A673 (cell line): ENCODE data around the gene BRPF1. TPM values are rescaled to one million over a fixed set of nuclear protein-coding genes. Genes with fewer than 3 reads are reported as not detected.

Experiments used
- BruUV-seq: library from RNA; stranded (reverse); fragments of 400-500 nt; replicated peaks from 2 replicates; lab custom pipeline; 2021; lab: Mats Ljungman, UMichigan
- CTCF ChIA-PET: fragments of 300-600 bp; sonication (Branson Sonifier 250); formaldehyde crosslinking; loops from one replicate; lab custom pipeline; 2022; ENCODE audit warnings: antibody characterized with exemption; lab: Charles Lee
- POLR2A ChIA-PET: fragments of 300-600 bp; sonication (Branson Sonifier 250); formaldehyde crosslinking; loops from one replicate; lab custom pipeline; 2022; ENCODE audit warnings: antibody characterized with exemption; ENCODE audit not compliant: low non-redundant PET; lab: Charles Lee
- DNase-seq: peaks from one replicate; pipeline ENCODE4 v3.0.0-alpha.2; 2015; ENCODE audit warnings: low spot score
- H3K27ac ChIP-seq: fragments of 200-600 bp; sonication (generic); 2 replicates; pipeline ENCODE4 v1.5.1; 2016; ENCODE audit warnings: mixed run types, low read depth, mild to moderate bottlenecking, mixed read lengths, antibody characterized with exemption, low read length; ENCODE audit not compliant: poor library complexity, severe bottlenecking
- H3K27me3 ChIP-seq: fragments of 200-600 bp; sonication (generic); replicated peaks from 2 replicates; pipeline ENCODE4 v1.6.1; 2017; ENCODE audit warnings: mixed run types, low read depth, mild to moderate bottlenecking, mixed read lengths, antibody characterized with exemption, low read length; ENCODE audit not compliant: insufficient read depth, poor library complexity
- H3K36me3 ChIP-seq: fragments of 200-600 bp; sonication (generic); 2 replicates; pipeline ENCODE4 v1.6.1; 2016; ENCODE audit warnings: mixed run types, mild to moderate bottlenecking, mixed read lengths, antibody characterized with exemption, low read length; ENCODE audit not compliant: insufficient read depth, poor library complexity, severe bottlenecking
- H3K4me1 ChIP-seq: fragments of 200-600 bp; sonication (generic); 2 replicates; pipeline ENCODE4 v1.6.1; 2017; ENCODE audit warnings: mixed run types, mild to moderate bottlenecking, mixed read lengths, antibody characterized with exemption, low read length; ENCODE audit not compliant: insufficient read depth, poor library complexity, severe bottlenecking
- H3K4me3 ChIP-seq: fragments of 200-600 bp; sonication (generic); 2 replicates; pipeline ENCODE4 v1.5.1; 2016; ENCODE audit warnings: low read depth, mixed run types, mild to moderate bottlenecking, mixed read lengths, low read length; ENCODE audit not compliant: poor library complexity, severe bottlenecking
- H3K9me3 ChIP-seq: fragments of 200-600 bp; sonication (generic); 2 replicates; pipeline ENCODE4 v1.6.1; 2016; ENCODE audit warnings: mixed run types, low read depth, mild to moderate bottlenecking, mixed read lengths, antibody characterized with exemption, low read length; ENCODE audit not compliant: poor library complexity, severe bottlenecking
- EZH2 ChIP-seq: fragments of 200-600 bp; sonication (generic); IDR thresholded peaks from 2 replicates; pipeline ENCODE4 v1.6.1; 2017; ENCODE audit warnings: borderline replicate concordance, low read depth, mild to moderate bottlenecking, mixed read lengths, antibody characterized with exemption, low read length; ENCODE audit not compliant: poor library complexity, severe bottlenecking
- intact Hi-C: fragments of 100-400 bp; cut with micrococcal nuclease; formaldehyde crosslinking; loops from one replicate; pipeline ENCODE4 v1.10.0; 2022; ENCODE audit not compliant: unreplicated experiment
- total RNA-seq: library from RNA; stranded (reverse); gene quantifications from 2 replicates; pipeline ENCODE4 v1.2.3, GENCODE V29; 2021
- TF ChIP-seq, protein P1 (sequence below): fragments of 300-800, 200-600 bp; sonication (generic); conservative IDR thresholded peaks from 2 replicates; pipeline ENCODE4 v1.5.1; 2017; ENCODE audit warnings: low read depth, mild to moderate bottlenecking, antibody characterized with exemption, low read length, moderate library complexity, mixed read lengths

BRPF1 gene
- total RNA-seq, 1 experiment from 2014 or later, result 32.0 TPM

DNA sequence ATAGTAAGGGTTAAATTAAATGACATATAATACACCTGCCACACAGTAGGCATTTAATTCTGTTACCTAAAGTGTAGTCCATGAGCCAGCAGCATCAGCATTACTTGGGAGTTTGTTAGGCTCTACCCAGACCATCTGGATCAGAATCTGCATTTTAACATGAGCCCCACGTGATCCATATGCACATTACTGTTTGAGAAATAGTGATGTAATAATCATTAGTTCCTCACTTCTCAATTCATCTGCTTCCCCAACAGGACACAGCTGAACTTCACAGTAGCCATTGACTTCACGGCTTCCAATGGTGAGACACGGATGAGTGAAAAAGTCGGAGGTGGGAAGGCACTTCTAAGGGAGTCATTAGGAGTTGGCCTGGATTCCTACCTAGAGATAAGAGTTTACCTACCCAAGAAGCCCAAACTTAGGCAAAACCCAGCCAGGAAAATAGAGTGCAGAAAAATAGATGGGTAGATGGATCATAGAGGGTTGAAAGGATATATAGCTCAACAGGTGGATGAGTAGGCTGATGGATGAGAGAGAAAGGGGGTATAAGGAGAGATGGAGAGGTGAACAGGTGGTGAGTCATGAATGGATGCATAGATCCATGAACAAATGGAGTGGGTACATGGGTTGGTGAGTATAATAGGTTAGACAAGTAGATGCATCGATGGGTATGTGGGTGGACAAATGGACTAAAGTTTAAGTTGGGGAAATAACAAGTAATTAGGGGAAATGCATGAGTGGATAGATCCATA is 14.6 kb upstream of the BRPF1 start:
- intact Hi-C loops, result no loop called here
- Histone ChIP-seq H3K9me3 (no peaks in the 10 kb centered on the region), H3K4me3 (no peak overlapping the region), H3K27ac (no peak overlapping the region), H3K4me1 (no peaks in the 10 kb centered on the region), H3K36me3 (no peaks in the 10 kb centered on the region), H3K27me3 (peaks cover 36% of the 10 kb centered on the region)
- TF ChIP-seq EZH2, result no peak
- TF ChIP-seq, protein P1, sequence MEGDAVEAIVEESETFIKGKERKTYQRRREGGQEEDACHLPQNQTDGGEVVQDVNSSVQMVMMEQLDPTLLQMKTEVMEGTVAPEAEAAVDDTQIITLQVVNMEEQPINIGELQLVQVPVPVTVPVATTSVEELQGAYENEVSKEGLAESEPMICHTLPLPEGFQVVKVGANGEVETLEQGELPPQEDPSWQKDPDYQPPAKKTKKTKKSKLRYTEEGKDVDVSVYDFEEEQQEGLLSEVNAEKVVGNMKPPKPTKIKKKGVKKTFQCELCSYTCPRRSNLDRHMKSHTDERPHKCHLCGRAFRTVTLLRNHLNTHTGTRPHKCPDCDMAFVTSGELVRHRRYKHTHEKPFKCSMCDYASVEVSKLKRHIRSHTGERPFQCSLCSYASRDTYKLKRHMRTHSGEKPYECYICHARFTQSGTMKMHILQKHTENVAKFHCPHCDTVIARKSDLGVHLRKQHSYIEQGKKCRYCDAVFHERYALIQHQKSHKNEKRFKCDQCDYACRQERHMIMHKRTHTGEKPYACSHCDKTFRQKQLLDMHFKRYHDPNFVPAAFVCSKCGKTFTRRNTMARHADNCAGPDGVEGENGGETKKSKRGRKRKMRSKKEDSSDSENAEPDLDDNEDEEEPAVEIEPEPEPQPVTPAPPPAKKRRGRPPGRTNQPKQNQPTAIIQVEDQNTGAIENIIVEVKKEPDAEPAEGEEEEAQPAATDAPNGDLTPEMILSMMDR, result no peak
- ChIA-PET CTCF (interaction anchor here (0.7 kb wide), 1 partner anchor 364 kb away, joined by 3 read pairs; no protein-coding TSS in a partner anchor), POLR2A (no interaction called here)
- no peak for DNase-seq
- no TSS peak for BruUV-seq

- ChIA-PET POLR2A (no interaction called here), CTCF (no interaction called here)
- BruUV-seq, result no TSS peak
- H3K27me3 ChIP-seq, result peaks cover 30% of the 10 kb centered on the region
- no peak overlapping the region for H3K4me3 ChIP-seq
- no peak overlapping the region for H3K27ac ChIP-seq
- H3K9me3 ChIP-seq, result no peaks in the 10 kb centered on the region
- intact Hi-C loops, result no loop called here
- H3K36me3 ChIP-seq, result no peaks in the 10 kb centered on the region
- no peak for DNase-seq
- no peak for TF ChIP-seq EZH2
- TF ChIP-seq, protein P1, result no peak
- no peaks in the 10 kb centered on the region for H3K4me1 ChIP-seq
These were observed 14.0 kb upstream of the BRPF1 start for GRCh38 chr3:9717563-9717962.

GRCh38 chr3:9718118-9718517 is 13.4 kb upstream of the BRPF1 start:
- POLR2A ChIA-PET, result no interaction called here
- peaks cover 25% of the 10 kb centered on the region for H3K27me3 ChIP-seq
- TF ChIP-seq, protein P1, result no peak
- no peaks in the 10 kb centered on the region for H3K9me3 ChIP-seq
- intact Hi-C loops, result no loop called here
- no peaks in the 10 kb centered on the region for H3K36me3 ChIP-seq
- CTCF ChIA-PET, result interaction anchor here (0.6 kb wide), 1 partner anchor 605 kb away, joined by 6 read pairs; no protein-coding TSS in a partner anchor
- H3K27ac ChIP-seq, result no peak overlapping the region
- BruUV-seq, result no TSS peak
- H3K4me1 ChIP-seq, result no peaks in the 10 kb centered on the region
- no peak for DNase-seq
- H3K4me3 ChIP-seq, result no peak overlapping the region
